HEK293 (cell line): ENCODE results near the gene SLC1A1.

ENCODE experiments used
- CTCF ChIA-PET: fragments of 350-600 bp; formaldehyde crosslinking; extraction: SDS; loops from one replicate; lab custom pipeline; 2021; ENCODE audit warnings: antibody characterized with exemption; lab: Yijun Ruan, JAX
- POLR2A ChIA-PET: fragments of 300-600 bp; formaldehyde crosslinking; extraction: SDS; loops from one replicate; lab custom pipeline; 2020; ENCODE audit warnings: antibody characterized with exemption, inconsistent platforms; lab: Yijun Ruan, JAX
- H3K27ac ChIP-seq: fragments of 200-500 bp; sonication (Bioruptor generic); 2 replicates; pipeline ENCODE4 v1.5.1; 2014; ENCODE audit warnings: low read depth, low read length, control low read depth, inconsistent platforms; ENCODE audit errors: extremely low read depth
- H3K36me3 ChIP-seq, 2 experiments: fragments of 200-500 bp in 1 of 2; sonication (Bioruptor generic) in 1 of 2; 1 replicate in 1 of 2; 2 replicates in 1 of 2; pipeline ENCODE4 v1.5.1; 2014 to 2017; ENCODE audit warnings: inconsistent platforms in 2 of 2, low read length in 2 of 2; ENCODE audit not compliant: control insufficient read depth in 2 of 2, insufficient read depth in 1 of 2
- H3K4me1 ChIP-seq: fragments of 200-500 bp; sonication (Bioruptor generic); 2 replicates; pipeline ENCODE4 v1.5.1; 2014; ENCODE audit warnings: mild to moderate bottlenecking, low read length, inconsistent platforms; ENCODE audit not compliant: control insufficient read depth, insufficient read depth
- H3K4me3 ChIP-seq: 2 replicates; pipeline ENCODE4 v1.5.1; 2011; ENCODE audit warnings: low read depth, mild to moderate bottlenecking, control low read depth, low read length, moderate library complexity
- H3K9me3 ChIP-seq: fragments of 200-500 bp; sonication (Bioruptor generic); 2 replicates; pipeline ENCODE4 v1.5.1; 2014; ENCODE audit warnings: low read depth, low read length, inconsistent platforms; ENCODE audit not compliant: control insufficient read depth, insufficient read depth
- MEIS1 ChIP-seq: sonication (generic); formaldehyde crosslinking; IDR thresholded peaks from 2 replicates; pipeline ENCODE4 v1.8.1; 2022; ENCODE audit warnings: missing genetic modification reagents, mild to moderate bottlenecking, borderline replicate concordance
- SP3 ChIP-seq: fragments of 450-650 bp; formaldehyde crosslinking; IDR thresholded peaks from 2 replicates; pipeline ENCODE4 v1.5.1; 2016; ENCODE audit warnings: missing biosample characterization, missing genetic modification characterization
- YY2 ChIP-seq: fragments of 450-650 bp; formaldehyde crosslinking; IDR thresholded peaks from 2 replicates; pipeline ENCODE4 v1.5.1; 2016; ENCODE audit warnings: missing biosample characterization, missing genetic modification characterization
- ZBTB1 ChIP-seq: fragments of 450-650 bp; formaldehyde crosslinking; IDR thresholded peaks from 2 replicates; pipeline ENCODE4 v1.5.1; 2016; ENCODE audit warnings: missing biosample characterization, missing genetic modification characterization
- ZBTB21 ChIP-seq: fragments of 450-650 bp; formaldehyde crosslinking; IDR thresholded peaks from 2 replicates; pipeline ENCODE4 v1.5.1; 2017; ENCODE audit warnings: missing biosample characterization, missing genetic modification characterization
- ZNF10 ChIP-seq: fragments of 450-650 bp; formaldehyde crosslinking; IDR thresholded peaks from 2 replicates; pipeline ENCODE4 v1.5.1; 2017; ENCODE audit warnings: missing biosample characterization, missing genetic modification characterization
- ZNF138 ChIP-seq: fragments of 450-650 bp; formaldehyde crosslinking; IDR thresholded peaks from 2 replicates; pipeline ENCODE4 v1.5.1; 2016; ENCODE audit warnings: missing biosample characterization, missing genetic modification characterization, borderline replicate concordance
- ZNF175 ChIP-seq: fragments of 450-650 bp; formaldehyde crosslinking; IDR thresholded peaks from 2 replicates; pipeline ENCODE4 v1.5.1; 2016; ENCODE audit warnings: missing biosample characterization, missing genetic modification characterization
- ZNF202 ChIP-seq: fragments of 450-650 bp; formaldehyde crosslinking; IDR thresholded peaks from 2 replicates; pipeline ENCODE4 v1.5.1; 2016; ENCODE audit warnings: missing biosample characterization, missing genetic modification characterization, borderline replicate concordance
- ZNF37A ChIP-seq: fragments of 450-650 bp; IDR thresholded peaks from 2 replicates; pipeline ENCODE4 v1.5.1; 2018; ENCODE audit warnings: missing biosample characterization, missing genetic modification characterization
- ZNF48 ChIP-seq: fragments of 450-650 bp; formaldehyde crosslinking; IDR thresholded peaks from 2 replicates; pipeline ENCODE4 v1.5.1; 2016; ENCODE audit warnings: missing biosample characterization, missing genetic modification characterization
- ZNF501 ChIP-seq: fragments of 450-650 bp; formaldehyde crosslinking; IDR thresholded peaks from 2 replicates; pipeline ENCODE4 v1.5.1; 2016; ENCODE audit warnings: missing biosample characterization, missing genetic modification characterization
- ZNF521 ChIP-seq: fragments of 450-650 bp; formaldehyde crosslinking; IDR thresholded peaks from 2 replicates; pipeline ENCODE4 v1.5.1; 2017; ENCODE audit warnings: missing biosample characterization, mild to moderate bottlenecking, missing genetic modification characterization
- ZNF707 ChIP-seq: fragments of 450-650 bp; formaldehyde crosslinking; IDR thresholded peaks from 2 replicates; pipeline ENCODE4 v1.5.1; 2016; ENCODE audit warnings: missing biosample characterization, missing genetic modification characterization
- ZNF843 ChIP-seq: fragments of 450-650 bp; formaldehyde crosslinking; IDR thresholded peaks from 2 replicates; pipeline ENCODE4 v1.5.1; 2016; ENCODE audit warnings: missing biosample characterization, missing genetic modification characterization
- TF ChIP-seq, protein P1 (sequence below): fragments of 450-650 bp; formaldehyde crosslinking; conservative IDR thresholded peaks from 2 replicates; pipeline ENCODE4 v1.5.1; 2016; ENCODE audit warnings: low read depth, missing biosample characterization, missing genetic modification characterization
- TF ChIP-seq, protein P2 (sequence below): fragments of 450-650 bp; formaldehyde crosslinking; IDR thresholded peaks from 2 replicates; pipeline ENCODE4 v1.5.1; 2016; ENCODE audit warnings: missing biosample characterization, missing genetic modification characterization
- TF ChIP-seq, protein P3 (sequence below): fragments of 450-650 bp; formaldehyde crosslinking; IDR thresholded peaks from 2 replicates; pipeline ENCODE4 v1.5.1; 2016; ENCODE audit warnings: missing biosample characterization, missing genetic modification characterization
- TF ChIP-seq, protein P4 (sequence below): fragments of 450-650 bp; formaldehyde crosslinking; IDR thresholded peaks from 2 replicates; pipeline ENCODE4 v1.5.1; 2017; ENCODE audit warnings: missing biosample characterization, missing genetic modification characterization

The SLC1A1 gene

DNA sequence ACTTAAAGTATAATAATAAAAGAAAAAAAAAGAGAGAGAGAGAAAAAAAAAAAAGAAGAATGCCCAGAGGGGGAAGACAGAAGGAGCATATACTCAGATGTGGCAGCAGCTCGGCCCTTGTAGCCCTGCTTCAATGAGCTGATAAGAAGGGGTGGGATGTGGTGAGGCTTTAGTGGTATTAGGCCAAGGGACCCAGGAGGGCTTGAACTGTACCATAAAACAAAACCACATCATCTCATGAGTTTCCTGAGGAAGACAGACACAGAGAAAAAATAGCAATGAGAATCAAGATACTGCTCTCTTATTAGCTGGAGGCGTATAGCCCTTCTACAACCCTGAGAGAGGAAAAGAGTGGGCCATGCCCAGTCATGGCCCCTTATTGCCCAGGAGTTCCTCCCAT lies 72.8 kb downstream of the SLC1A1 start (continued):
- TF ChIP-seq, protein P1, sequence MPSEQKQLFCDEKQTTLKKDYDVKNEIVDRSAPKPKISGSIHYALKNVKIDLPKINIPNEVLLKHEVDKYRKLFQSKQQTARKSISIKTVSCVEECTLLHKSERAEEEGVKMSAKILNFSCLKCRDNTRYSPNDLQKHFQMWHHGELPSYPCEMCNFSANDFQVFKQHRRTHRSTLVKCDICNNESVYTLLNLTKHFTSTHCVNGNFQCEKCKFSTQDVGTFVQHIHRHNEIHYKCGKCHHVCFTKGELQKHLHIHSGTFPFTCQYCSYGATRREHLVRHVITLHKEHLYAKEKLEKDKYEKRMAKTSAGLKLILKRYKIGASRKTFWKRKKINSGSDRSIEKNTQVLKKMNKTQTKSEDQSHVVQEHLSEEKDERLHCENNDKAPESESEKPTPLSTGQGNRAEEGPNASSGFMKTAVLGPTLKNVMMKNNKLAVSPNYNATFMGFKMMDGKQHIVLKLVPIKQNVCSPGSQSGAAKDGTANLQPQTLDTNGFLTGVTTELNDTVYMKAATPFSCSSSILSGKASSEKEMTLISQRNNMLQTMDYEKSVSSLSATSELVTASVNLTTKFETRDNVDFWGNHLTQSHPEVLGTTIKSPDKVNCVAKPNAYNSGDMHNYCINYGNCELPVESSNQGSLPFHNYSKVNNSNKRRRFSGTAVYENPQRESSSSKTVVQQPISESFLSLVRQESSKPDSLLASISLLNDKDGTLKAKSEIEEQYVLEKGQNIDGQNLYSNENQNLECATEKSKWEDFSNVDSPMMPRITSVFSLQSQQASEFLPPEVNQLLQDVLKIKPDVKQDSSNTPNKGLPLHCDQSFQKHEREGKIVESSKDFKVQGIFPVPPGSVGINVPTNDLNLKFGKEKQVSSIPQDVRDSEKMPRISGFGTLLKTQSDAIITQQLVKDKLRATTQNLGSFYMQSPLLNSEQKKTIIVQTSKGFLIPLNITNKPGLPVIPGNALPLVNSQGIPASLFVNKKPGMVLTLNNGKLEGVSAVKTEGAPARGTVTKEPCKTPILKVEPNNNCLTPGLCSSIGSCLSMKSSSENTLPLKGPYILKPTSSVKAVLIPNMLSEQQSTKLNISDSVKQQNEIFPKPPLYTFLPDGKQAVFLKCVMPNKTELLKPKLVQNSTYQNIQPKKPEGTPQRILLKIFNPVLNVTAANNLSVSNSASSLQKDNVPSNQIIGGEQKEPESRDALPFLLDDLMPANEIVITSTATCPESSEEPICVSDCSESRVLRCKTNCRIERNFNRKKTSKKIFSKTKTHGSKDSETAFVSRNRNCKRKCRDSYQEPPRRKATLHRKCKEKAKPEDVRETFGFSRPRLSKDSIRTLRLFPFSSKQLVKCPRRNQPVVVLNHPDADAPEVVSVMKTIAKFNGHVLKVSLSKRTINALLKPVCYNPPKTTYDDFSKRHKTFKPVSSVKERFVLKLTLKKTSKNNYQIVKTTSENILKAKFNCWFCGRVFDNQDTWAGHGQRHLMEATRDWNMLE (tag by site-specific recombination): no peak
- TF ChIP-seq ZBTB1 (tag by site-specific recombination) (no peak), YY2 (tag by site-specific recombination) (no peak)

DNA sequence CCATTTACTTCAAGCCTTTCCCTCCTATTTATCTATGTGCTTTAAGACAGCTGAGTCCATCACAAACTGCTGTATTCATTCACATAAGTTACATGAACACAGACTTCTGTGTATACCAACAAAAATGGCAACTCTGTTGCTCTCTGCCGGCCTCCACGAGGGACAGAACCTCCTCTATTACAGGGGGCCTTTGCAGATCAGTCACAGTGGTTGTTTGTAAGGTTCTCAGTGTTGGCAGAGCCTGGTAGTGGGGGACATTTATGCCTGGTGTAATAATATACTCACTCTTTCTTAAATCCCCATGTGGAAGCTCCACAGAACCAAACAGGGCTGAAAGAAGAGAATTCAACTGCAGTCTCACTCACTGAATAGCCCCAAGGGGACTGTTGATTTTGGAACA lies 76.5 kb downstream of the SLC1A1 start:
- H3K4me1 ChIP-seq: no peaks in the 10 kb centered on the region
- TF ChIP-seq, protein P2, sequence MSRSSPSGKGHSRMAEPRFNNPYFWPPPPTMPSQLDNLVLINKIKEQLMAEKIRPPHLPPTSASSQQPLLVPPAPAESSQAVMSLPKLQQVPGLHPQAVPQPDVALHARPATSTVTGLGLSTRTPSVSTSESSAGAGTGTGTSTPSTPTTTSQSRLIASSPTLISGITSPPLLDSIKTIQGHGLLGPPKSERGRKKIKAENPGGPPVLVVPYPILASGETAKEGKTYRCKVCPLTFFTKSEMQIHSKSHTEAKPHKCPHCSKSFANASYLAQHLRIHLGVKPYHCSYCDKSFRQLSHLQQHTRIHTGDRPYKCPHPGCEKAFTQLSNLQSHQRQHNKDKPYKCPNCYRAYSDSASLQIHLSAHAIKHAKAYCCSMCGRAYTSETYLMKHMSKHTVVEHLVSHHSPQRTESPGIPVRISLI (tag by site-specific recombination): no peak
- TF ChIP-seq SP3: no peak
- TF ChIP-seq ZNF48: no peak
- TF ChIP-seq ZNF707 (tag by site-specific recombination): no peak
- TF ChIP-seq MEIS1 (CRISPR knock-in tag): no peak
- no peak for TF ChIP-seq ZNF521
- no peak for TF ChIP-seq ZNF202
- TF ChIP-seq, protein P3, sequence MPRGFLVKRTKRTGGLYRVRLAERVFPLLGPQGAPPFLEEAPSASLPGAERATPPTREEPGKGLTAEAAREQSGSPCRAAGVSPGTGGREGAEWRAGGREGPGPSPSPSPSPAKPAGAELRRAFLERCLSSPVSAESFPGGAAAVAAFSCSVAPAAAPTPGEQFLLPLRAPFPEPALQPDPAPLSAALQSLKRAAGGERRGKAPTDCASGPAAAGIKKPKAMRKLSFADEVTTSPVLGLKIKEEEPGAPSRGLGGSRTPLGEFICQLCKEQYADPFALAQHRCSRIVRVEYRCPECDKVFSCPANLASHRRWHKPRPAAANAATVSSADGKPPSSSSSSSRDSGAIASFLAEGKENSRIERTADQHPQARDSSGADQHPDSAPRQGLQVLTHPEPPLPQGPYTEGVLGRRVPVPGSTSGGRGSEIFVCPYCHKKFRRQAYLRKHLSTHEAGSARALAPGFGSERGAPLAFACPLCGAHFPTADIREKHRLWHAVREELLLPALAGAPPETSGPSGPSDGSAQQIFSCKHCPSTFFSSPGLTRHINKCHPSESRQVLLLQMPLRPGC (tag by site-specific recombination): no peak
- TF ChIP-seq ZBTB21 (tag by site-specific recombination): no peak
- TF ChIP-seq ZNF501: no peak
- TF ChIP-seq ZNF175 (tag by site-specific recombination): no peak
- no peak for TF ChIP-seq ZNF843 (tag by site-specific recombination)
- TF ChIP-seq, protein P4, sequence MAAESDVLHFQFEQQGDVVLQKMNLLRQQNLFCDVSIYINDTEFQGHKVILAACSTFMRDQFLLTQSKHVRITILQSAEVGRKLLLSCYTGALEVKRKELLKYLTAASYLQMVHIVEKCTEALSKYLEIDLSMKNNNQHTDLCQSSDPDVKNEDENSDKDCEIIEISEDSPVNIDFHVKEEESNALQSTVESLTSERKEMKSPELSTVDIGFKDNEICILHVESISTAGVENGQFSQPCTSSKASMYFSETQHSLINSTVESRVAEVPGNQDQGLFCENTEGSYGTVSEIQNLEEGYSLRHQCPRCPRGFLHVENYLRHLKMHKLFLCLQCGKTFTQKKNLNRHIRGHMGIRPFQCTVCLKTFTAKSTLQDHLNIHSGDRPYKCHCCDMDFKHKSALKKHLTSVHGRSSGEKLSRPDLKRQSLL (tag by site-specific recombination): no peak
- no peak for TF ChIP-seq ZNF138
- no peak for TF ChIP-seq ZNF37A
- no peak for TF ChIP-seq ZNF10
- no peak overlapping the region for H3K4me3 ChIP-seq
- ChIA-PET POLR2A (no interaction called here), CTCF (interaction anchor here (0.5 kb wide), 1 partner anchor 1047 kb away, joined by 3 read pairs; no protein-coding TSS in a partner anchor)
- no peaks in the 10 kb centered on the region for H3K36me3 ChIP-seq
- H3K27ac ChIP-seq: no peak overlapping the region
- no peaks in the 10 kb centered on the region for H3K9me3 ChIP-seq
